Astrocyte (in vitro differentiated cells and primary cell): ENCODE results near the gene C19orf85. TPM values are rescaled to one million over a fixed set of nuclear protein-coding genes. Genes with fewer than 3 reads are reported as not detected.

ENCODE experiments used
- DNase-seq: peaks from one replicate; pipeline ENCODE4 v3.0.0-alpha.2; 2010; ENCODE audit warnings: low read depth
- FAIRE-seq: peaks from 2 replicates; lab custom pipeline; 2011; peaks lifted over from hg19 to GRCh38; lab: Jason Lieb, UNC
- H2AFZ ChIP-seq: 2 replicates; pipeline ENCODE4 v1.6.0; 2012; ENCODE audit warnings: low read depth, low read length, inconsistent platforms
- H3K27ac ChIP-seq: 2 replicates; pipeline ENCODE4 v1.5.1; 2011; ENCODE audit warnings: low read depth, low read length, inconsistent platforms
- H3K27me3 ChIP-seq: 2 replicates; pipeline ENCODE4 v1.6.0; 2011; ENCODE audit warnings: low read length, inconsistent platforms; ENCODE audit not compliant: insufficient read depth
- H3K36me3 ChIP-seq: 2 replicates; pipeline ENCODE4 v1.5.1; 2011; ENCODE audit warnings: low read length, inconsistent platforms; ENCODE audit not compliant: insufficient read depth
- H3K4me1 ChIP-seq: 2 replicates; pipeline ENCODE4 v1.5.1; 2011; ENCODE audit warnings: low read length, inconsistent platforms; ENCODE audit not compliant: insufficient read depth
- H3K4me2 ChIP-seq: 2 replicates; pipeline ENCODE4 v1.6.0; 2012; ENCODE audit warnings: low read length, inconsistent platforms
- H3K4me3 ChIP-seq: 2 replicates; pipeline ENCODE4 v1.5.1; 2011; ENCODE audit warnings: low read depth, mild to moderate bottlenecking, low read length, inconsistent platforms; ENCODE audit not compliant: insufficient read depth
- H3K79me2 ChIP-seq: 2 replicates; pipeline ENCODE4 v1.6.0; 2012; ENCODE audit warnings: mild to moderate bottlenecking, low read length, inconsistent platforms; ENCODE audit not compliant: insufficient read depth
- H3K9ac ChIP-seq: 2 replicates; pipeline ENCODE4 v1.6.0; 2012; ENCODE audit warnings: mild to moderate bottlenecking, low read length, inconsistent platforms
- H3K9me3 ChIP-seq: 2 replicates; pipeline ENCODE4 v1.5.1; 2012; ENCODE audit warnings: low read depth, mild to moderate bottlenecking, low read length, inconsistent platforms; ENCODE audit not compliant: insufficient read depth
- H4K20me1 ChIP-seq: 2 replicates; pipeline ENCODE4 v1.6.0; 2012; ENCODE audit warnings: low read length, inconsistent platforms; ENCODE audit not compliant: insufficient read depth
- H3K27ac Mint-ChIP-seq: one replicate; pipeline ENCODE4 v1.8.0; 2021; ENCODE audit warnings: mild to moderate bottlenecking, mixed read lengths; ENCODE audit not compliant: unreplicated experiment
- H3K27me3 Mint-ChIP-seq: one replicate; pipeline ENCODE4 v1.8.0; 2021; ENCODE audit warnings: low read depth, mixed read lengths; ENCODE audit not compliant: unreplicated experiment
- H3K36me3 Mint-ChIP-seq: one replicate; pipeline ENCODE4 v1.8.0; 2021; ENCODE audit warnings: low read depth, mixed read lengths; ENCODE audit not compliant: unreplicated experiment
- H3K4me1 Mint-ChIP-seq: one replicate; pipeline ENCODE4 v1.8.0; 2021; ENCODE audit warnings: low read depth, mixed read lengths; ENCODE audit not compliant: unreplicated experiment
- H3K4me3 Mint-ChIP-seq: one replicate; pipeline ENCODE4 v1.8.0; 2021; ENCODE audit warnings: mild to moderate bottlenecking, moderate library complexity, mixed read lengths; ENCODE audit not compliant: unreplicated experiment
- H3K9me3 Mint-ChIP-seq: one replicate; pipeline ENCODE4 v1.8.0; 2021; ENCODE audit warnings: mild to moderate bottlenecking, mixed read lengths; ENCODE audit not compliant: unreplicated experiment
- EZH2 ChIP-seq: IDR thresholded peaks from 2 replicates; pipeline ENCODE4 v1.6.1; 2012; ENCODE audit warnings: mild to moderate bottlenecking, low read length, inconsistent platforms; ENCODE audit not compliant: insufficient read depth
- total RNA-seq: library from RNA; stranded (reverse); gene quantifications from 2 replicates; pipeline ENCODE4 v1.2.1, GENCODE V29; 2021
- TF ChIP-seq, protein P1 (sequence below): IDR thresholded peaks from 2 replicates; pipeline ENCODE4 v1.5.1; 2011; ENCODE audit warnings: low read depth, mild to moderate bottlenecking, inconsistent platforms, low read length, moderate library complexity; ENCODE audit not compliant: insufficient read depth

C19orf85 gene
- total RNA-seq, 1 donor from 2014 or later, result not detected

- H3K27me3 ChIP-seq, result peaks cover 2% of the 10 kb centered on the region
- DNase-seq (no peak), FAIRE-seq (no peak)
- H3K27ac ChIP-seq, result no peak overlapping the region
- no peak overlapping the region for H2AFZ ChIP-seq
- H3K4me2 ChIP-seq, result no peak overlapping the region
- Mint-ChIP-seq H3K9me3 (no peaks in the 10 kb centered on the region), H3K27me3 (peaks cover 4% of the 10 kb centered on the region), H3K27ac (no peak overlapping the region), H3K4me3 (peak overlapping the region; percentile 71), H3K4me1 (peaks cover 5% of the 10 kb centered on the region), H3K36me3 (no peaks in the 10 kb centered on the region)
- no peaks in the 10 kb centered on the region for H3K36me3 ChIP-seq
- H3K9ac ChIP-seq, result no peak overlapping the region
- no peak overlapping the region for H3K4me3 ChIP-seq
- H3K4me1 ChIP-seq, result peaks cover 2% of the 10 kb centered on the region
- H4K20me1 ChIP-seq, result peaks cover 2% of the 10 kb centered on the region
- no peaks in the 10 kb centered on the region for H3K79me2 ChIP-seq
- TF ChIP-seq, protein P1, sequence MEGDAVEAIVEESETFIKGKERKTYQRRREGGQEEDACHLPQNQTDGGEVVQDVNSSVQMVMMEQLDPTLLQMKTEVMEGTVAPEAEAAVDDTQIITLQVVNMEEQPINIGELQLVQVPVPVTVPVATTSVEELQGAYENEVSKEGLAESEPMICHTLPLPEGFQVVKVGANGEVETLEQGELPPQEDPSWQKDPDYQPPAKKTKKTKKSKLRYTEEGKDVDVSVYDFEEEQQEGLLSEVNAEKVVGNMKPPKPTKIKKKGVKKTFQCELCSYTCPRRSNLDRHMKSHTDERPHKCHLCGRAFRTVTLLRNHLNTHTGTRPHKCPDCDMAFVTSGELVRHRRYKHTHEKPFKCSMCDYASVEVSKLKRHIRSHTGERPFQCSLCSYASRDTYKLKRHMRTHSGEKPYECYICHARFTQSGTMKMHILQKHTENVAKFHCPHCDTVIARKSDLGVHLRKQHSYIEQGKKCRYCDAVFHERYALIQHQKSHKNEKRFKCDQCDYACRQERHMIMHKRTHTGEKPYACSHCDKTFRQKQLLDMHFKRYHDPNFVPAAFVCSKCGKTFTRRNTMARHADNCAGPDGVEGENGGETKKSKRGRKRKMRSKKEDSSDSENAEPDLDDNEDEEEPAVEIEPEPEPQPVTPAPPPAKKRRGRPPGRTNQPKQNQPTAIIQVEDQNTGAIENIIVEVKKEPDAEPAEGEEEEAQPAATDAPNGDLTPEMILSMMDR, result no peak
- TF ChIP-seq EZH2, result no peak
- H3K9me3 ChIP-seq, result no peaks in the 10 kb centered on the region
These were observed 1.1 kb upstream of the C19orf85 start for GRCh38 chr19:55465460-55466240.

DNA sequence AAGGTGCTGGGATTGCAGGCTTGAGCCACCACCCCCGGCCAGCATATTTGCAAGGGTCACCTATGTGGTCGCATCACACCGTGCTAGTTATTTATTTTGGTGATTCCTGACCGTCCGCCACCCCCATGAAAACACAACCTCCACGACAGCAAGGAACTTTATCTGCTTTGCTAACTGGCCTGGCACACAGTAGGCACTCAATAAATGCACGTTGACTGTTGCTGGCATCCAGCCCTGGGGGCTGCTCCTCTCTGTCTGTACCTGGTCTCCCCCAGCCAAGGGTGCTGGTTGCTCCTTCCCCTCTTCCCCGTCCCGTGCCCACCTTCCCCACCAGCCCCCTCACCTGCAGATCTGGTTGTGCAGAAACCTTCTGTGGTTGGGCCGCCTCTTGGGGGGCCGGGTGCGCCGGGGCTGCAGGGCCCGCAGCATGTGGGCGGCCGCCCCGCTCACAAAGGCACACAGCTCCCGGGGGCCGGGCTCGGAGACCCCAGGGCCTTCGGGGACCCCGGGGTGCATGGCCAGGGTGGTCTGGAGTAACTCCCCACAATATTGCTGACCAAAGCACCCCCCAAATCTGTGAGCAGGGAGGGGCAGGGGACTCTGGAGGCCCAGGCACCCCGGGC lies 401 bp downstream of the C19orf85 start:
- Histone ChIP-seq H3K4me3 (no peak overlapping the region), H3K27ac (no peak overlapping the region), H3K4me2 (no peak overlapping the region), H3K79me2 (peaks cover 12% of the 10 kb centered on the region), H2AFZ (no peak overlapping the region), H3K4me1 (peaks cover 9% of the 10 kb centered on the region), H3K36me3 (no peaks in the 10 kb centered on the region), H3K9ac (no peak overlapping the region), H4K20me1 (peaks cover 16% of the 10 kb centered on the region), H3K27me3 (peaks cover 2% of the 10 kb centered on the region), H3K9me3 (no peaks in the 10 kb centered on the region)
- H3K4me3 Mint-ChIP-seq, result no peak overlapping the region
- no peaks in the 10 kb centered on the region for H3K9me3 Mint-ChIP-seq
- H3K4me1 Mint-ChIP-seq, result peaks cover 5% of the 10 kb centered on the region
- no peaks in the 10 kb centered on the region for H3K36me3 Mint-ChIP-seq
- DNase-seq (no peak), FAIRE-seq (no peak)
- H3K27ac Mint-ChIP-seq, result no peak overlapping the region
- TF ChIP-seq, protein P1, result no peak
- TF ChIP-seq EZH2, result no peak
- H3K27me3 Mint-ChIP-seq, result peaks cover 4% of the 10 kb centered on the region

DNA sequence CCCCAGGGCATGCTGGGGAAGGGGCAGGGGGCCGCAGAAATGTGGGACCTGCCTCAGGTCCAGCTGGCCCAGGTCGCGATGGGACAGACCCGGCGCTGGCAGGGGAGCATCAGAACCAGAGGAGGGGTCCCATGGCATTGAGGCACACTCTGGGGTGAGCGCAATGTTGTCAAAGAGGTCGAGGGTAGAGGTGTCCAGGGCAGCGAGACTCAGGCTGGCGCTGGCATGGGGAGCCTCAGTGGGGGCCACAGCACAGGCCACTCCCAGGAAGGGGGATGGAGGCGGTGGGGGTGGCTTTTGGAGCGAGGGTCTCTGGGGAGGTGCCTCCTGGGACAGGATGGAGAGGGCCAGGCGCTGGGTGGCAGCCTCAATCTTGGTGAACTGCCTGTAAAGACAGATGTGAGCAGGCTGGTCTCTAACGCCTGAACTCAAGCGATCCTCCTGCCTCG lies 944 bp downstream of the C19orf85 start:
- FAIRE-seq, result no peak
- no peak for DNase-seq
- no peaks in the 10 kb centered on the region for H3K36me3 Mint-ChIP-seq

More for the DNA sequence above, 944 bp downstream of the C19orf85 start:
- H3K27ac Mint-ChIP-seq, result no peak overlapping the region
- H3K27me3 Mint-ChIP-seq, result peaks cover 4% of the 10 kb centered on the region
- TF ChIP-seq, protein P1, result no peak
- TF ChIP-seq EZH2, result no peak
- H3K27ac ChIP-seq, result no peak overlapping the region
- no peak overlapping the region for H3K9ac ChIP-seq
- no peak overlapping the region for H3K4me3 Mint-ChIP-seq
- peaks cover 9% of the 10 kb centered on the region for H3K4me1 ChIP-seq
- H3K9me3 Mint-ChIP-seq, result no peaks in the 10 kb centered on the region
- H3K4me3 ChIP-seq, result no peak overlapping the region
- H3K4me1 Mint-ChIP-seq, result peaks cover 5% of the 10 kb centered on the region
- no peaks in the 10 kb centered on the region for H3K36me3 ChIP-seq
- H3K27me3 ChIP-seq, result peaks cover 2% of the 10 kb centered on the region
- no peaks in the 10 kb centered on the region for H3K9me3 ChIP-seq
- no peak overlapping the region for H2AFZ ChIP-seq
- H3K79me2 ChIP-seq, result peaks cover 12% of the 10 kb centered on the region
- peaks cover 22% of the 10 kb centered on the region for H4K20me1 ChIP-seq
- no peak overlapping the region for H3K4me2 ChIP-seq
